Measurements from ENCODE around the gene FTCD.

Gene FTCD

DNA sequence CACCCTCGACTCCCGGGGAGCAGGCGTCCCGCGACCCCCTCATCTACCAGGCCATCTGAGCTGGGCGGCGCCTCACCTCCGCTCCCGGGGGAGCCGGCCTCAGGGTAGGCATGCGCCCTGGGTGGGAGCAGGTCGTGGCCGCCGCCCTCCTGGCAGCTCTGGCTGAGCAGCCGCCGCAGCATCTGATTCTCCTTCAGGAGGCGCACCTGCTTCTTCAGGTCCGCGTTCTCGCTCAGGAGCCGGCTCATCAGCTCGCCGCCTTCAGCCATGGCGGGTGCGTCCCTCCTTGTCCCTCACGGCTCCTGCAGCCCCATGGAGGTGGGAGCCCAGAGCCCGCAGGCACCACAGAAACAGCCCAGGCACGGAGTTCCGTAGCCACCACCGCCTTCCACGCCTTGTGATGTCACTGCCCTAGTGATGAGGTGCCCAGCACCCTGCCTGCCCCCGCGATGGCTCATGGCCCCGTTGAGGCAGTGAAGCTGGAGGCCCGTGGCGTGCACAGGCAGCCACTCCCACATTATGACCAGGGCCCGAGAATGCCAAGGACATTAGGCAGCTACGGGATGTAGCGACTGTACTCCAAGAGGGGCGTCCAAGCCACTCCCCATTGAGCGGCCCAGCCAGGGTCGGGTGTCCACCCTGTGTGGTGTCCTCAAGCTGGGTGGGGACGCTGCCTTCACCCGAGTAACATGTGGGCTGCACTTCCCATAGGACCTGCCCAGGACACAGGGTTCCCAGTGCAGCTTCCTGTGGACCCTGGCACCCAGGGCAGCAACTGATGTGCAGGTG lies 27.4 kb upstream of the FTCD start:
- DNase-seq (ENCODE audit: low spot score): peak; percentile 75
- Histone ChIP-seq H3K36me3 (ENCODE audit: low read depth) (no peaks in the 10 kb centered on the region), H3K27ac (ENCODE audit: poor library complexity, severe bottlenecking) (no peak overlapping the region), H3K9me3 (ENCODE audit: severe bottlenecking) (peaks cover under 1% of the 10 kb centered on the region), H3K4me1 (ENCODE audit: insufficient read depth, poor library complexity, severe bottlenecking) (peaks cover 5% of the 10 kb centered on the region), H3K4me3 (ENCODE audit: severe bottlenecking) (no peak overlapping the region), H3K27me3 (ENCODE audit: insufficient read depth, poor library complexity, severe bottlenecking) (no peaks in the 10 kb centered on the region)
- TF ChIP-seq, protein P1, sequence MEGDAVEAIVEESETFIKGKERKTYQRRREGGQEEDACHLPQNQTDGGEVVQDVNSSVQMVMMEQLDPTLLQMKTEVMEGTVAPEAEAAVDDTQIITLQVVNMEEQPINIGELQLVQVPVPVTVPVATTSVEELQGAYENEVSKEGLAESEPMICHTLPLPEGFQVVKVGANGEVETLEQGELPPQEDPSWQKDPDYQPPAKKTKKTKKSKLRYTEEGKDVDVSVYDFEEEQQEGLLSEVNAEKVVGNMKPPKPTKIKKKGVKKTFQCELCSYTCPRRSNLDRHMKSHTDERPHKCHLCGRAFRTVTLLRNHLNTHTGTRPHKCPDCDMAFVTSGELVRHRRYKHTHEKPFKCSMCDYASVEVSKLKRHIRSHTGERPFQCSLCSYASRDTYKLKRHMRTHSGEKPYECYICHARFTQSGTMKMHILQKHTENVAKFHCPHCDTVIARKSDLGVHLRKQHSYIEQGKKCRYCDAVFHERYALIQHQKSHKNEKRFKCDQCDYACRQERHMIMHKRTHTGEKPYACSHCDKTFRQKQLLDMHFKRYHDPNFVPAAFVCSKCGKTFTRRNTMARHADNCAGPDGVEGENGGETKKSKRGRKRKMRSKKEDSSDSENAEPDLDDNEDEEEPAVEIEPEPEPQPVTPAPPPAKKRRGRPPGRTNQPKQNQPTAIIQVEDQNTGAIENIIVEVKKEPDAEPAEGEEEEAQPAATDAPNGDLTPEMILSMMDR (IDR thresholded peaks at IDR 0.05; ENCODE audit: poor library complexity, severe bottlenecking): no peak
- ATAC-seq (ENCODE audit: low read depth): no peak

DNA sequence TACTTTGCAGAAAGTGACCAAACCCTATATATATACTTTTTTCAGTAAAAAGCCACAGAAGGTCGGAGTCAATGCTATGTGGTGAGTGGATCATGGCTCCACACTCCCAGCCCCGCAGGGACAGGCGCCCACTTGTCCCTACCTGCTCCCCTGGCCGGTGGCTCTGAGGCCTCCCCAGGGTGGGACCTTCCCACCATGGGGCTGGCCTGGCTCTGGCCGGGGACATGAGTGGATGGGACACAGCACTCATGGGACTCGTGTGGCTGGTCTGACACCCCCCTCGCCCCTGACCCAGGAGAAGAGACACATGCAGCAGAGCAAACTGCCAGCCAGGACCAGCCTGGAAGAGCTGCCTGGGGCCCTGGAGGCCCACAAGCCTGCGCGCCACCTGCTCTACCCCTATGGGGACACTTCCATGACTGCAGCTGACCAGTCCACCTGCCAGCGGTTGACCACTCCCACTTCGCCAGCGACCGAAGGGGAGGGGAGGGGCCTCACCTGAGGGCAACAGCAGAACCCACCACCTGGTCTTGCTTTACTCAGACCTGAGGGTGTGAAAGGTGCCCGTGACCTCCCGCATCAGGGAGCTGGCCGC lies 26.7 kb upstream of the FTCD start:
- Histone ChIP-seq H3K27ac (ENCODE audit: poor library complexity, severe bottlenecking) (no peak overlapping the region), H3K9me3 (ENCODE audit: severe bottlenecking) (peaks cover 2% of the 10 kb centered on the region), H3K4me1 (ENCODE audit: insufficient read depth, poor library complexity, severe bottlenecking) (peaks cover 5% of the 10 kb centered on the region), H3K36me3 (ENCODE audit: low read depth) (no peaks in the 10 kb centered on the region), H3K27me3 (ENCODE audit: insufficient read depth, poor library complexity, severe bottlenecking) (no peaks in the 10 kb centered on the region), H3K4me3 (ENCODE audit: severe bottlenecking) (no peak overlapping the region)
- ATAC-seq (ENCODE audit: low read depth) (no peak), DNase-seq (ENCODE audit: low spot score) (no peak)
- TF ChIP-seq, protein P1 (IDR thresholded peaks at IDR 0.05; ENCODE audit: poor library complexity, severe bottlenecking): no peak

DNA sequence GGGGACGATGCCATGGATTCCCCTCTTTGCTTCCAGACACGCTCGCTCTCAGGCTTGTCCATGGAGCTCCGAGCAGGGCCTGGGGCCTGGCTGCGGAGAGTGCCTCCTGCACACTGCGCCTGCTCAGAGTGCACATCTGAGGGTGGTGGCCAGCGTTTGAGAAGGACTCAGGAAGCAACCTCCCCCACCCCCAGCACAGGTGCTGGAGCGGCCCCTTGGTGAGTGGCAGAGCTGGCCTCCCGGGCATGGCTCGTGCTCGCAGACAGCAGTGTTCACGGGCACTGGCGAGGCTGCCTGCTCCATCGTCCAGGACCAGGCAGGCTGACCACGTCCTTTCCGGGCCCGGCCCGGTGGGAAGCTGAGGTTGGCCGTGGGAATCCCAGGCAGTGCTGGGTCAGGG lies 26.1 kb upstream of the FTCD start:
- no peak overlapping the region for H3K4me3 ChIP-seq (ENCODE audit: severe bottlenecking)
- DNase-seq (ENCODE audit: low spot score): no peak
- no peaks in the 10 kb centered on the region for H3K27me3 ChIP-seq (ENCODE audit: insufficient read depth, poor library complexity, severe bottlenecking)
- no peak overlapping the region for H3K27ac ChIP-seq (ENCODE audit: poor library complexity, severe bottlenecking)
- TF ChIP-seq, protein P1 (IDR thresholded peaks at IDR 0.05; ENCODE audit: poor library complexity, severe bottlenecking): no peak
- peaks cover 5% of the 10 kb centered on the region for H3K4me1 ChIP-seq (ENCODE audit: insufficient read depth, poor library complexity, severe bottlenecking)
- H3K36me3 ChIP-seq (ENCODE audit: low read depth): no peaks in the 10 kb centered on the region
- H3K9me3 ChIP-seq (ENCODE audit: severe bottlenecking): peaks cover 2% of the 10 kb centered on the region
- no peak for ATAC-seq (ENCODE audit: low read depth)

DNA sequence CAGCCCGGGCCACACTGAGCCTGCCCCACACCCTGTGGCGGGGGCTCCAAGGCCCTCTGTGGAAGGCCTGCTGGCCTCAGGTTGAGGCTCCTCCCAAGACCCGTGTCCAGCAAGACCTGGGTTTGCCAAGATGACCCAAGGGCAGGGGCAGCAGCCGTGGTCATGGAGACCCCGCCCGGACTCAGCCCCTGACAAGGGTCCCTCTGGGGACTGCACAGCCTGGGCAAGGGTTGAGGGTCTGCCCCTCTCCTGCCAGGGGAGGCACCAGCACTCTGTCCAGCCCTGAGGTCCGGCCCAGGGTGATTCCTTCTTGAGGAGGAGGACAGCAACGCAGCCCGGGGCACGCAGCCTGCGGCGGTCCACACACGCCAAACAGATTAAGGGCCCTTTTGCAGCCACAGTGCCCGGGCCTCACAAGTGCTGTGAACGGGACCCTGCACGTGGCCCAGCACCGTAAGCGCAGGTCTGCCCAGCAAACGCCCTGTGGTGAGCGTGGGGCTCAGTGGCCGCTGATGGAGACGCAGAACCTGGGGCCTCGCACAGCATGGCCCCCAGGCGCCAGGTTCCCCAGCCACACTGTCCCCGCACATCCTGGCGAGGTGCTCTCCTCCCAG lies 25.5 kb upstream of the FTCD start:
- Histone ChIP-seq H3K27ac (ENCODE audit: poor library complexity, severe bottlenecking) (no peak overlapping the region), H3K27me3 (ENCODE audit: insufficient read depth, poor library complexity, severe bottlenecking) (no peaks in the 10 kb centered on the region), H3K4me1 (ENCODE audit: insufficient read depth, poor library complexity, severe bottlenecking) (peaks cover 5% of the 10 kb centered on the region), H3K36me3 (ENCODE audit: low read depth) (no peaks in the 10 kb centered on the region), H3K9me3 (ENCODE audit: severe bottlenecking) (peaks cover 2% of the 10 kb centered on the region), H3K4me3 (ENCODE audit: severe bottlenecking) (no peak overlapping the region)
- TF ChIP-seq, protein P1 (IDR thresholded peaks at IDR 0.05; ENCODE audit: poor library complexity, severe bottlenecking): no peak
- no peak for ATAC-seq (ENCODE audit: low read depth)
- no peak for DNase-seq (ENCODE audit: low spot score)

All from RWPE2 (cell line).